ENCODE data around the gene UCP3. TPM values are rescaled to one million over a fixed set of nuclear protein-coding genes. Genes with fewer than 3 reads are reported as not detected.
"Not testable (repeated sequence)": the region's sequence is repeated elsewhere in the genome, so short reads cannot be mapped to it uniquely, and the experiment has no call there.

The UCP3 gene
- total RNA-seq, 1 experiment from 2014 or later, result 0.29 TPM

DNA sequence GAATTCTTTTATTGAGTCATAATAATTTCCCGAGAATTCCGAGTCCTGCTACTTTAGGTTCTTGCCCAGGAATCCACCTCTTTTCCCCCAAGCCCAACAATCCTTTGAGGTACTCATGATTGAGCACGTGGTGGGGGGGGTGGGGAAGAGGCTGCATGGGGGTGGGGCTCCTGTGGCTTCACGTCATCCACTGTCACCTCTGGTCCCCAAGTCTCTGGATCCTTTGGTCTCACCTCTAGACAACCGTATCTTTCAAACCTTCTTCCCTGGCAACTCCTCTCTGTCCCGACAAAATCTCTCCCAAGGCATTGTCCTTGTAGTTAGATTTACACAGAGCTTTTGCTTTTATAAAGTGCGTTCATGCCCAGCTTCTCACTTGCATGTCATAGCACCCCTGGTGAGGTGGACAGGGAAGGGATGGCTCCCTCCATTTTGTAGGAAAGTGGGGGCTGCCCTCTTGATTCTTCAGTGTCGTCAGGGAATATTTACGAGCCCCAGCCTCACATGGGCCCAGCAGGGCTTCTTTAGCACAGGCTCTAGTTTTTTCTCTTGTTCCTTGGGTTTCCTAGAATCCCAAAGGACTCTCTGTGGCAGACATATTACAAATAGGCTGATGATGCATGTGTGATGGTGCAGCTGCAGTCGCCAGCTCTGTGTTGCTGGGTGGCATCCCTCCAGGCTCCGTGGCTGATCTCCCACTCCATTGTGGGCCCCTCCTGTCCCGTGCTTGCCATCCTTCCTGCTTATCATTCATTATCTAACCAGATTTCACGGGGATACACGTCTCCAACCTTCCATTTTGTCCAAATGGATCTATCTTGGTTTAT, 8.4 kb downstream of the UCP3 start:
- DNase-seq (ENCODE audit: low read depth), result no peak

DNA sequence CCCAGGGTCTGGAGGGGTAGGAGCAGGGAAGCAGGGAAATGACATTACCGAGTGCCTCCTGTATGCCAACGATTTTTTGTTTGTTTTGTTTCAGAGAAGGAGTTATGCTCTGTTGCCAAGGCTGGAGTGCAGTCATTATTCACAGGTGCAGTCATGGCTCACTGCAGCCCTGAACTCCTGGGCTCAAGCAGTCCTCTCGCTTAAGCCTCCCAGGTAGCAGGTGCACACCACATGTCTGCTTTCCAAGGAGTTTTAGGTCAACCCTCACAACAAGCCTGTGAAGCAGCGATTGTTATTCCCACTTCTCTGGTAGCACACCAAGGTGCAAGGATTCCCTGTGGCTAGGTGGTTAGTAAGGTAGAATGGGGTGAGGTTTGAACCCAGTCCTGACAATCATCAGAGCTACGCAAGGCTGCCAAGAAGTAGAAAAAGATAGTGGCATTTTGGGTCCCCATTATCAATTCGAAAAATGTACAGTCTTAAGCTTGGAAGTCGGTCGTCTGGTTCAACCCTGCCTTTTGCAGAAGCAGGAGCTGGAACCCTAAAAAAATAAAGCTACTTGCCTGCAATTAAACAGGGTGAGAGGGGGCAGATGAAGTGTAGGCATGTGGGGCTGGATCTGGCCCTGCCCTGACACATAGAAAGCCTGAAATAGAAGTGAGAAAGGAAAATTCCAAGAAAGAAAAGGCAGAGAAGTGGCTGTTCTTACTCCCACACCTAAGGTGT, 9.1 kb downstream of the UCP3 start:
- no peak for DNase-seq (ENCODE audit: low read depth)

DNA sequence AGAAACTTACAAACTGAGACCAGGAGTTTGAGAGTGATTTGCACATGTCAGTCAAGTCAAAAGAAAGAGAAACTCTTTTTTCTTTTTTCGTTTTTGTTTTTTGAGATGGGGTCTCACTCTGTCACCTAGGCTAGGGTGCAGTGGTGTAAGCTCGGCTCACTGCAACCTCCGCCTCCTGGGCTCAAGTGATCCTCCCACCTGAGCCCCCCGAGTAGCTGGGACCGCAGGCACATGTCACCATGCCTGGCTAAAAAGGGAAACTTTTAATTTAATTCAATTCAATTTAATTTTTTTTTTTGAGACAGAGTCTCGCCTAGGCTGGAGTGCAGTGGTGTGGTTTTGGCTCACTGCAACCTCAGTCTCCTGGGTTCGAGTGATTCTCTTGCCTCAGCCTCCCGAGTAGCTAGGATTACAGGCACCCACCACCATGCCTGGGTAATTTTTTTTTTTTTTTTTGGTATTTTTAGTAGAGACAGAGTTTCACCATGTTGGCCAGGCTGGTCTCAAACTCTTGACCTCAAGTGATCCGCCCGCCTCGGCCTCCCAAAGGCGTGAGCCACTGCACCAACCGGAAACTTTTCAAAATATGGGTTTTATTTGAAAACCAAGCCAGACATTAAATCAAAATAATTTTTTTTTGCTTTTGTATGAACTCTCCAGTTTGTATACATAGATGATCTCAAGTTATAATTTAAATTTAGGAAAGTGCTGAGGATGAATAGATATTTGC, 9.9 kb downstream of the UCP3 start:
- no peak for DNase-seq (ENCODE audit: low read depth)

DNA sequence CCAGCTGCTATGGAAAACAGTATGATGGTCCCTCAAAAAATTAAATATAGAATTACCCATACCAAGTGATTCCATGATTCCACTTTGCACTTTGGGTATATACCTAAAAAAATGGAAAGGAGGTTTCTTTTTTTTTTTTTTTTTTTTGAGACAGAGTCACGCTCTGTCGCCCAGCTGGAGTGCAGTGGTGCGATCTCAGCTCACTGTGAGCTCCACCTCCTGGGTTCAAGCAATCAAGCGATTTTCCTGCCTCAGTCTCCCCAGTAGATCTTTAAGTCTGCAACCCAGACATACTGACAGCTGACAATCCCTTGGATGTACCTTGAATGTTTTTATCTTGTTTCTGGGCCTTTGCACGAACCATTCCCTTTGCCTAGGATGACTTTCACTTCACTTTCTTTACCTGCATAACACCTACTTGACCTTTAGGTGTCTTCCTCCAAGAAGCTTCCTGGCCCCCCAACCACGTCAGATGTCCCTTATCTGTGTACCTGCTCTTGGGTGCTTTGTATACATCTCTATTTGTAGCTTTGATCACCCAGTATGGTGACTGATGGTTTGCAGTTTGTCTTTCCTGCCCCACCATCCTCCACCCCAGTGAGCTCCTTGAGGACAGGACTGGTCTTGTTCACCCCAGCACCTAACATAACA, 11.6 kb downstream of the UCP3 start:
- no peak for DNase-seq (ENCODE audit: low read depth)

DNA sequence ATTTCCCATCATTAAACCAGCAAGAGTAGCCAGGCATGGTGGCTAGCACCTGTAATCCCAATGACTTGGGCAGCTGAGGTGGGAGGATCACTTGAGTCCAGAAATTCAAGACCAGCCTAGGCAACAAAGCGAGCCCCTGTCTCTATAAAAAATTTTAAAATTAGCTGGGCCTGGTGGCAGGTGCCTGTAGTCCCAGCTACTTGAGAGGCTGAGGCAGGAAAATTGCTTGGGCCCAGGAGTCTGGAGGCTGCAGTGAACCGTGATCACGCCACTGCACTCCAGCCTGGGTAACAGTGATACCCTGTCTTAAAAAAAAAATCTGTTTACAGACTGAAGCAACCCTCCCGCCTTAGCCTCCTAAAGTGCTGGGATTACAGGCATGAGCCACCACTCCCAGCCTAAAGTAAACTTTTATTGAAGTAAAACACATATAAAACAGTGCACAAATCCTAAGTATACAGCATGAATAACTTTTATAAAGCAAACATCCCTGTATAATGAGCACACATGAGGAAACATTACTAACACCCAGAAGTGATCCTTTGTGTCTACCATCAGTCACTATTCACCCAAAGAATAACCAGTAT, 12.6 kb downstream of the UCP3 start:
- no peak for DNase-seq (ENCODE audit: low read depth)

DNA sequence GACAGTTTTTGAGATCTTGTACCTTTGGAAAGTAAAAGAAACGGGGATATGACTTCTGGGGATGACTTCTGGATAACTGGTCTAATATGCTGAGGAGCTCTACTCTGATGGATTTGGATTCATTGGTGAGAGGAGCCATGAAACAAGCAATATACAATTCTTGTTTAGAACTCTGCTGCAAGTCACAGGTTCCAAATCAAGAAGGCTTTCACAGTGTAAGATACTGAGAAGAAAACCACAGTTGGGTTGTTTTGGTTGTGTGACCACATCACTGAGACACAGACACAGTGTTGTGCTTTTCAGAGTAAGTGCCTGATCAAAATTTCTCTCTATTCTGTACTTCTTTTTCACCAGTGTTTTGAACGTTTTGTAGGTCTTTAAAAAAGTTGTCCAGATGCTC, 13.2 kb downstream of the UCP3 start:
- no peak for DNase-seq (ENCODE audit: low read depth)

DNA sequence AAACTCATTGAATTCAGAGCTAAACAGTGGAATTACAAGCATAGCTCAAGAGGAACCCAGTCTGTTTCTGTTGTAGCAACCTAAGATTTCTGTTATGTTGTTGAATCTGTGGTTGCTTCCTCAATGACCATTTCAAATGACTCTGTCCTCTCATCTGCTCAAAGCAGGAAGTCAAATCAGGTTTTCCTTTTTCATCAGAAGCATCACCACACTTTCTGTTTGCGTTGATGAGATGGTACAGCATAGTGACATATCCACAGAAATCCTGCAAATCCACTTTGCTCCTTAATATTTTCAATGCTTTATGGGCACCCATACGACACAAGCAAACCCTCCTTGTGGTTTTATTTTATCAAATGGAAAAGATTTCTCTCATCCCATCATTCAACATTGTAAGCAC, 13.6 kb downstream of the UCP3 start:
- peak; percentile 53 for DNase-seq (ENCODE audit: low read depth)

DNA sequence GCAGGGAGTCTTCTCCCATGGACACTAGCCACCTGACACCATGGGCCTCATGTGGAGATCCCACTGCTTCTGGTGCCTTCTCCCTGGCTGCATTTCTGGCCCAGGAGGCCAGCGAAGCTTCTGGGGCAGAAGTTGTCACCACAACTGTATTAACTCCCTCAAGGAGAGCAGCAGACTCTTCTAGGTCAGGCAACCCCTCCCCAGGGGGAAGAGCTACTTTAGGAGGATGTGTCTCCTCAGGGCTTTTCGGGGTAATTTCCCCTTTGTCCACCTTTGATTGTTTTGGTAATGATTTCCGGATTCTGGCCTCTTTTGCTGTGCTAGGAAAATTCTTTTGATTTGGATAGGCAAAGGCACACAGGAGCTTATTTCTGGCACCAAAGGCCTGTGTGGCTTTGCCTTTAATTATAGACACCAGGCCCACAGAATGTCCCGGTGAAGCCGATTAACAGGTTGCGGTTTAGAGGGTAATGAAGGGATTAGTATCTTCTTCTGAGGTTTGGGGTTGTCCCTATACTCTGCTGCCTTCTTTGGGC, 17.3 kb downstream of the UCP3 start:
- DNase-seq (ENCODE audit: low read depth), result no peak

DNA sequence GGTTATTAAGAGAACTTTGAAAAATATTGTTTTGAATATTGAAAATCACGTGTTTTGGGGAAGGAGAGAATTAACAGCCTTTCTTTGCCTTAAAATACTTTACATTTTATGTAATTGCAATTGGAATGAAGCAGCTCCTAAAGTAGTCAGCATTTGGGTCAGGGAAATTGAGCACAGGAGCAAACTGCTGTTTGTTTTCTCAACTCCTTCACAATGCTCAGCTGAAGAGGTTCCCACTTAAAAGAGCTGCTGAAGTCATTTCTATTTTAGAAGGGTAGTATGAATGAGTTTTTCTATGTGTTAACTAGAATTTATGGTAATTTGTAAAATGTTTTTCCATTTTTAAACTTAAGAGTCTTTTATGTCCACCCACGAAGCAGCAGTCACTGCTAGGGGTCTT, 18.2 kb downstream of the UCP3 start:
- no peak for DNase-seq (ENCODE audit: low read depth)

DNA sequence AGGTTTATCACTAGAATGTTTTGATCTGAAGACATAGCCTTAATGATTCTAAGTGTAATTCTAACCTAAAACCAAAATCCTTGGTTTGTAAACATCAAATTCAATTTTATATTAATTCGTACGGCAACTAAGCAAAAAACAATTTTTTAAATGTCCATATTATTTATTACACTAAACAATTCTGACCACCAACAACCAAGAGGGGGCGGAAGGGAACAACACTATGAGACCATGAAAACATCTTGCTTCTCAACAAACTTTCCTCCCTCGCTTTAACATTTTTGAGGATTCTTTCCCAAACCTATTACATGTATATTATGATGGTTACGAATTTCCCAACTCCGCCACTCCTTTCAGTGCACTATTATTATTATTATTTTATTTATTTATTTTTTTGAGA, 19.7 kb downstream of the UCP3 start:
- no peak for DNase-seq (ENCODE audit: low read depth)

DNA sequence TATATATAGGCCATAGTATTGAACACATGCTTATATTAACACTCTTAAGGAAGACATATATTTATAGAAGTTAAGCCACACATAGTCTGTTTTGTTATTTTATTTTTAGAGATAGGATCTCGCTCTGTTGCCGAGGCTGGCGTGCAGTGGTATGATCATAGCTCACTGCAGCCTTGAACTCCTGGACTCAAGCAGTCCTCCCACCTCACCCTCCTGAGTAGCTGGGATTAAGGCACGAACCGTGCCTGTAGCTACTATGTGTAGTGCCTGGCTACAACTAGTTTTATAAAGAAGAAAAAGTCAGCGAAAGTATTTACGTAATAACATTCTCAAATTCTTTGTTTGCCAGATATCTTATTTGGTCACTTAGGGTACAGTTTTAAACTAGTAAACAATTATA, 20.7 kb downstream of the UCP3 start:
- DNase-seq (ENCODE audit: low read depth), result no peak

DNA sequence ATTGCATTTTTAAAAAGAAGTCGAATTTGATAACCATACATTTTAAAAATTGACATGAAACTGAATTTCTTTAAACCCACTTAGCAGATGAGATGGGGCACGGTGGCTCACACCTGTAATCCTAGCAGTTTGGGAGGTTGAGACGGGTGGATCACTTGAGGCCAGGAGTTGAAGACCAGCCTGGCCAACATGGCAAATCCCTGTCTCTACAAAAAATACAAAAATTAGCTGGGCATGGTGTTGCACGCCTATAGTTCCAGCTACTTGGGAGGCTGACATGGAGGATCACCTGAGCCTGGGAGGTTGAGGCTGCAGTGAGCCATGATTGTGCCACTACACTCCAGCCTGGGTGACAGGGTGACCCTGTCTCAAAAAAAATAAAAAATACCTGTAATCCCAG, 23.2 kb downstream of the UCP3 start:
- DNase-seq (ENCODE audit: low read depth), result not testable (repeated sequence)

DNA sequence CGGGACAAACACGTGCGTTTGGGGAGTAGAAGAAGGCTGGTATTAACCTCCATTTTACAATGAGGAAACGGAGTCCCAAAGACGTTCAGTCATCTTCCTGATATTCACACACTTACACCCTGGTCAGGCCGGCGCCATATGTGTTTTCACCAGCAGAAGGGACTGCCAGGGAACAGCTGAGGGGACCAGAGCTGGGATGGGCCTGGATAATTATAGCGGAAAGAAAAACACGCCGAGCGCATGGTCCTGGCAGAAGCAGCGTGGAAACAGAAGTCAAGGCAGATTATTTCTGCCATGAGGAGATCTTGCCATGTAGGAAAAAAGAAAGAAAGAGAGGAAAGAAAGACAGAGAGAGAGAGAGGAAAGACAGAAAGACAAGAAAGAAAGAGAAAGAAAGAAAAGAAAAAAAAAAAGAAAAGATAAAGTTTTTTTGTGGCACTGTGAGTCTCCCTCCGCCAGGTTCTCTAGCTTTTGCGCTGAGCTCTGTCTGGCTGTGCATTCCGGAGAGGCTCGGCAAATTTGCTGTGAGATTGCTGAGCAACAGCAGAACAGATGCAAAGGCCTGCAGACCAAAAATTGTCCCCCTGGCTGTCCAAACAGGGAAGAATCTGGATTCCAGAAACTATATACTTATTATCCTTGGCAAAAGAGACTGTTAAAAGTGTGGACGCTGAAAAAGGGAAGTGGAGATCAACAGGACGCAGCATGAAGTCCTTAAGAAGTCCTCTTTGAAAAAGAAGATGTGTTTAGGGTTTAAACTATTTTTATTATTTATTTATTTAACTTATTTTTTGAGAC, 24.9 kb downstream of the UCP3 start:
- no peak for DNase-seq (ENCODE audit: low read depth)

DNA sequence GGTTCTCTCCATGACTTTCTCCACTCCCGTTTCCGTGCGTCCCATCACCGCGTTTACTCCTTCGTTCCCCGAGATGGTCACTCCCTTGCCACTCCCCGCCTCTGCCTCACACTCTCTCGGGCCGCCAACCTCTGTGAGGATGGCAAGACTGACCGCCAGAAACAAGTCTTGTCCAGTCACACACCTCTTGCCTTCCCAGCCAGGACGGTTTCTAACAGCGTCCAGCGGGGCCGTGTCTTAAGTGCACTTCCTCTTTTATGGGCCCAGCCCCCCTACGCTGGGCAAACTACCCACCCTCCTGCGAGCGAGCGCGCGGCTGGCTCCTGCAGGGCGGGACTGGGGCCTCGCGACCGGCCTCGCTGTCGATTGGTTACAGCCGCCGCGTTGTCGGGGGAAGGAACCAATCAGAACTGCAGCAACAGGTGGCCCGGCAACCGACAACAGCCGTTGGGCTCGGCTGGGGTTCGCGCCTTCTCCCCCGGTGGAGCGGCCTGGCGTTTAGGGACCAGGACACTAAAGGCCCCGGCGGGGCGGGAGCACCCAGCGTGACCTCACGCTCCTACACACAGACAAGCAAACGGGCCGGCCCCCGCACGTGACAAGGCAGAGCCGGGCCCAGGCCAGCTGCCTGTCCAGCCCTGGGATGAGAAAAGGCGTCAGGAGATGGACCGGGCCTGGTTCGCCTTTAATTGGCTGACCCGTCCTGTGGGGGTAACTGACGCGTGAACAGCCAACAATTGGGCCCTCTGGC, 25.7 kb downstream of the UCP3 start:
- DNase-seq (ENCODE audit: low read depth), result no peak

DNA sequence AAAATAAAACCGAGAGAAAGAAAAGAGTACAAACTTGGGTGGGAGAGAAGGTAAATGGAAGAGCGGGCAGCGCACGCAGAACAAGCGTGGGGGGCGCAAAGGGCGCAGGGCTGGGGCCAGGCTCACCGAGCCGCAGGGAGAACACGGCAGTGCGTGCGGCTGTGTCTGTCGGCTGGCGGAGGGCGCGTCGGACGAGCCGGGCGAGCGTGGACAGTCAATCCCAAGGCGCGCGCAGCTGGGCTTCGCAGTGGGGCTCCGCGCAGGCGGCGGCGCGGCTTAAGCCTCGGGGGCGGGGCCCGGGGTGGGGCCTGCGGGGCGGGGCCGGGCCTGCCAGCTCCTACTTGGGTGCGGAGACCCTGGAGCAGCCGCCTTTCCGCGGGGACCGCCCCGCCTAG, 26.3 kb downstream of the UCP3 start, which contains the start of gene UCP2:
Gene UCP2 (minus strand): TSS at position 249 of the 395 bp plus-strand sequence. CDS start 4,465 bp downstream, outside the sequence.
- no peak for DNase-seq (ENCODE audit: low read depth)

DNA sequence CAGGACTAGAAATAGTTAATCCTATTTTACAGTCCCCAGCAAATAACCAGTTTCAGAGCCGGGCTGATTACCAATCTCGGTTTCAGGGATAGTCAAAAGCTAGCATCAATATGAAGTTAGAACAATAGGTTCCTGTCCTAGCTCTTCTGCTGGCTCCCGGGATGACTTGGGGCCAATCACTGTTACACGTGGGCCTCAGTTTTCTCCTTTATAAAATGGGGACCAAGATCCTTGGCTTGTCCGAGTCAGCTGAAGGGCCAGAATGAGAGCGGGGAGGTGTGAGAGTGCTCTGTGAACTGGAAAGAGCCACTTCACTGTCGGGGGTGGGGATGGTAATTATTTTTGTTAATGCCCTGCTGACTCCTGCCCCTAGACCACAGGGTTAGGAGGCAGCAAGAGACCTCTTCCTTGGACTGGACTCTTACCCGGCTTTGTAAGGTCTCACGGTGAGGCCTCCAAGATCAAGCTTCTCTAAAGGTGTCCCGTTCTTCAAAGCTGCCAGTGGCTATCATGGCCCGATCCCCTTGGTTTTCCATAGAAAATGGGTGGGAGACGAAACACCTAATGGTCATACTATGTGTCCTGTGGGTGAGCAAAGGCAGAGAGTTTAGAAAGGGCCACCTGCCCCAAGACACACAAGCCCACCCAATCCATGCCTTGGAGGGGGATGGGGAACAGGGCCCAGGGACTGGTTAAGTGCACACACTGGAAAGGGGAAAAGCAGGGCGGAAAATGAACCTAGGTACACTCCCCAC, 27.7 kb downstream of the UCP3 start:
- DNase-seq (ENCODE audit: low read depth), result no peak

DNA sequence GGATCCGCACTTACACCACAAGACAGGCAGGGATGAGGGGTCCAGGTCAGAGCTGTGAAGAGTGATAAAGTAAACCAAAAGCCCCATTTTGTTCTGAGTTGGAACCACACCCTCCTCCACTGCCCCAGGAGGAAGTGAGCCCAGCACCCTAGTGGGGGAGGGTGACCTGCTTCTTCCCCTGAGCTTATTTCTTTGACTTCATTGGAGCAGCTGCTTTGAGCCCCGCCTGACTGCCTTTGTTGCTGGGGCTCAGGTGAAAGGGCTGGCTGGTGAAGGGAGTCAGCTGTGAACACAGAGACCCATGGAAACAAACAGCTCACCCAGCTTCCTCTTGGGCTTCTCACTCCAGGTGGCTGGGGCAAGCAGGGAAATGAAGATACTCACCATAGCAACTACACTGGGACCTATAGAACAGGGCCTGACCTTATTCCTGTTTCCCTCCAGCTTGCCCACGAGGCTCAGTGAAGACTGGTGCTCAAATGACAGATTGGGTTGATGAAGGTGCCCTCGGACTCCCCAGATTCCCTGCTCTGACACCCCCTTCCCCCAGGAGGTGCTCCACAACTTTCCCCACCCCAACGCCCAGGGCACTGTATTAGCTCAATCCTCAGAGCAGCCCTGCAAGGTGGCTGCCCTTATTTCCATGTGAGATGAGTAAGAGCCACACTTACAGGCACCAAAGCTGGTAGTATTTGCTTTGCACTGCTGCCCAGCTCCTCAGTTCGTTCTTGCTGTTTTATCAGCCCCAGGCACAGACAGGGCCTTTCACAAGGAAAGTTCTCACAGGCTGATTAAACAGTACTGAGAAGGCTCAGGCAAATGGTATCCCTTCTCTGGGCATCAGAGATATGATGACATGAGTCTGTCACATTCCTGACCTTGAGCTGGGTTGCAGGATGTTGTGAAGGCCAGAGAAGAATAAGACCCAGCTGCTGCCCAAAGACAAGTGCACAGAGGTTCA, 28.6 kb downstream of the UCP3 start:
- DNase-seq (ENCODE audit: low read depth), result peak; percentile 17
